ENCODE results near the gene PIAS4.

DNA sequence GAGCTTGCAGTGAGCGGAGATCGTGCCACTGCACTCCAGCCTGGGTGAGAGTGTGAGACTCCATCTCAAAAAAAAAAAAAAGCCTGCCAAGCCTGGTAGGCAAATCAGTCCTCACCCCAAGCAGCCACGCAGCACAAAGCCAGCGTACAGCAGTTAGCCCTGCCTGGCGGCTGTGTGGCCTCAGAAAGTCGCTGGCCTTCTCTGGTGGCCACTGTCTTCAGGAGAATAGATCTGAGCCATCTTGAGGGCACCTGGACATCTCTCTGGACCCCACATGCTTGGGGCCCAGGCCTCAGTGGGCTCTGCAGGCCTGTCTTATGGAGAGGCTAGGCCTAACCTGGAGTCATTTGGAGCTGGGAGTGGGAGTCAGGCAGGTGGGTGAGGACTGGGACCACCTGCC lies 23.0 kb downstream of the PIAS4 start:
- TF ChIP-seq CTCF (optimal IDR thresholded peaks at IDR 0.05 in 1 of 3, IDR thresholded peaks at IDR 0.05 in 1 of 3, conservative IDR thresholded peaks at IDR 0.05 in 1 of 3; ENCODE audit: extremely low read depth in 1 of 3, insufficient read depth in 2 of 3, low read length in 3 of 3) = no peak
- TF ChIP-seq EZH2 (IDR thresholded peaks at IDR 0.05; ENCODE audit: low read length) = no peak
